K562 (cell line): ENCODE results near the gene ALDH7A1. TPM values are rescaled to one million over a fixed set of nuclear protein-coding genes. Genes with fewer than 3 reads are reported as not detected.

Source experiments
- ATAC-seq: fragments of 200-7000 bp; cut with Tn5 transposase; 3 replicates; pipeline ENCODE4 v1.9.1; 2020; ENCODE audit warnings: moderate library complexity
- BruUV-seq: library from RNA; stranded (reverse); fragments of 400-500 nt; replicated peaks from 2 replicates; lab custom pipeline; 2021; lab: Mats Ljungman, UMichigan
- CTCF ChIA-PET: fragments of 300-600 bp; formaldehyde crosslinking; extraction: SDS; loops from one replicate; lab custom pipeline; 2021; ENCODE audit warnings: low intra/inter-chr PET ratio; lab: Yijun Ruan, JAX
- POLR2A ChIA-PET: fragments of 300-600, 350-650 bp; sonication (Branson Sonifier 250); formaldehyde crosslinking; extraction: SDS; loops from one replicate; lab custom pipeline; 2021; ENCODE audit warnings: antibody characterized with exemption, inconsistent platforms; lab: Yijun Ruan, JAX
- DNase-seq, 4 experiments: peaks; one replicate each; pipeline versions ENCODE4 v3.0.0 to v3.0.0-alpha.2; 2011 to 2018; ENCODE audit warnings: low spot score in 3 of 4, mixed read lengths in 3 of 4; ENCODE audit errors: extremely low read depth in 1 of 4
- FAIRE-seq: peaks from 2 replicates; lab custom pipeline; 2011; peaks lifted over from hg19 to GRCh38; lab: Jason Lieb, UNC
- H2AFZ ChIP-seq: 2 replicates; pipeline ENCODE4 v1.6.0; 2011; ENCODE audit warnings: low read depth, low read length, control low read depth, inconsistent platforms
- H3K27ac ChIP-seq: fragments of 200-600 bp; 3 replicates; pipeline ENCODE4 v1.8.0; 2011; ENCODE audit warnings: low read depth, mild to moderate bottlenecking, control low read depth, inconsistent platforms, low read length, moderate library complexity, mixed read lengths; ENCODE audit errors: extremely low read depth
- H3K27me3 ChIP-seq, 2 experiments: fragments of 300-600 bp in 1 of 2; 2 replicates in 1 of 2; 3 replicates in 1 of 2; pipeline versions ENCODE4 v1.6.0 to v1.8.0; 2011; ENCODE audit warnings: inconsistent platforms in 2 of 2, low read length in 2 of 2, mild to moderate bottlenecking in 1 of 2, mixed read lengths in 1 of 2, moderate library complexity in 1 of 2; ENCODE audit not compliant: control insufficient read depth in 2 of 2, insufficient read depth in 2 of 2
- H3K36me3 ChIP-seq: fragments of 300-600 bp; 3 replicates; pipeline ENCODE4 v1.8.0; 2011; ENCODE audit warnings: mild to moderate bottlenecking, low read length, inconsistent platforms; ENCODE audit not compliant: control insufficient read depth, insufficient read depth
- H3K4me1 ChIP-seq, 2 experiments: fragments of 200-600 bp in 1 of 2; replicated peaks in 1 of 2; 2 replicates in 1 of 2; 3 replicates in 1 of 2; pipeline versions ENCODE4 v1.5.1 to v1.8.0; 2011; ENCODE audit warnings: inconsistent platforms in 2 of 2, low read length in 2 of 2, mild to moderate bottlenecking in 1 of 2, mixed read lengths in 1 of 2, moderate library complexity in 1 of 2; ENCODE audit not compliant: control insufficient read depth in 2 of 2, insufficient read depth in 2 of 2
- H3K4me2 ChIP-seq: 2 replicates; pipeline ENCODE4 v1.6.1; 2011; ENCODE audit warnings: low read length, control low read depth, inconsistent platforms, mixed read lengths; ENCODE audit not compliant: insufficient read depth
- H3K4me3 ChIP-seq: fragments of 200-600 bp; sonication (generic), shearing (Covaris generic); 2 replicates; pipeline ENCODE4 v1.5.1; 2016; ENCODE audit warnings: control low read depth, inconsistent platforms
- H3K79me2 ChIP-seq: fragments of 200-600 bp; 3 replicates; pipeline ENCODE4 v1.8.0; 2011; ENCODE audit warnings: low read length, inconsistent platforms; ENCODE audit not compliant: control insufficient read depth, insufficient read depth
- H3K9ac ChIP-seq, 2 experiments: 2 replicates each; pipeline versions ENCODE4 v1.6.0 to v1.6.1; 2011; ENCODE audit warnings: low read depth in 2 of 2, low read length in 2 of 2, control low read depth in 1 of 2, inconsistent platforms in 1 of 2, mild to moderate bottlenecking in 1 of 2, mixed read lengths in 1 of 2; ENCODE audit not compliant: insufficient read depth in 1 of 2
- H3K9me1 ChIP-seq: one replicate; pipeline ENCODE4 v1.6.0; 2011; ENCODE audit warnings: inconsistent platforms, mild to moderate bottlenecking, low read length, moderate library complexity; ENCODE audit not compliant: control insufficient read depth, insufficient read depth
- H3K9me3 ChIP-seq: replicated peaks from 2 replicates; pipeline ENCODE4 v1.5.1; 2011; ENCODE audit warnings: low read depth, low read length, inconsistent platforms; ENCODE audit not compliant: control insufficient read depth, insufficient read depth
- H4K20me1 ChIP-seq: replicated peaks from 2 replicates; pipeline ENCODE4 v1.6.1; 2011; ENCODE audit warnings: low read length, inconsistent platforms, mixed read lengths; ENCODE audit not compliant: control insufficient read depth, insufficient read depth
- BACH1 ChIP-seq: fragments of 200-800 bp; sonication (Bioruptor generic); IDR thresholded peaks from 2 replicates; pipeline ENCODE4 v1.6.1; 2016; ENCODE audit warnings: missing genetic modification characterization, missing compliant biosample characterization
- BRCA1 ChIP-seq, 2 experiments: fragments of 450-650 bp in 1 of 2; sonication (generic) in 1 of 2; formaldehyde crosslinking in 1 of 2; IDR thresholded peaks; 2 replicates each; pipeline versions ENCODE4 v1.5.0 to v1.6.1; 2017 to 2020; ENCODE audit warnings: mild to moderate bottlenecking in 1 of 2, missing genetic modification reagents in 1 of 2
- DDX20 ChIP-seq: fragments of 450-650 bp; IDR thresholded peaks from 2 replicates; pipeline ENCODE4 v1.6.1; 2016; ENCODE audit warnings: missing genetic modification characterization, low read depth, mild to moderate bottlenecking, missing compliant biosample characterization, moderate library complexity
- HEY1 ChIP-seq: fragments of 250-450 bp; sonication (Bioruptor Pico); IDR thresholded peaks from 2 replicates; pipeline ENCODE4 v1.5.0; 2020; ENCODE audit warnings: mild to moderate bottlenecking, moderate library complexity, borderline replicate concordance
- HSF4 ChIP-seq: fragments of 250-450 bp; sonication (Bioruptor Pico); IDR thresholded peaks from 2 replicates; pipeline ENCODE4 v2.1.2; 2022; ENCODE audit warnings: mild to moderate bottlenecking, moderate library complexity, borderline replicate concordance
- KLF16 ChIP-seq: IDR thresholded peaks from 2 replicates; pipeline ENCODE4 v1.6.1; 2016; ENCODE audit warnings: antibody characterized with exemption
- MYC ChIP-seq, 2 experiments: fragments of 250-450 bp in 1 of 2; sonication (Bioruptor Pico) in 1 of 2; IDR thresholded peaks; 2 replicates each; pipeline versions ENCODE4 v1.5.1 to v1.6.1; 2012 to 2021; ENCODE audit warnings: low read depth in 2 of 2, borderline replicate concordance in 1 of 2, improper control_type of control experiment in 1 of 2, low read length in 1 of 2, mild to moderate bottlenecking in 1 of 2, moderate library complexity in 1 of 2
- SAFB2 ChIP-seq: fragments of 200-400 bp; formaldehyde crosslinking; IDR thresholded peaks from 2 replicates; pipeline ENCODE4 v1.6.1; 2018; ENCODE audit warnings: borderline replicate concordance, low read length, low read depth, moderate library complexity; ENCODE audit not compliant: severe bottlenecking
- SRSF3 ChIP-seq: fragments of 200-400 bp; formaldehyde crosslinking; IDR thresholded peaks from 2 replicates; pipeline ENCODE4 v1.6.1; 2016; ENCODE audit warnings: mild to moderate bottlenecking, low read length, moderate library complexity; ENCODE audit not compliant: insufficient read depth
- TCF3 ChIP-seq: sonication (generic); formaldehyde crosslinking; IDR thresholded peaks from 2 replicates; pipeline ENCODE4 v1.4.0; 2020; ENCODE audit warnings: mild to moderate bottlenecking, missing genetic modification reagents
- ZBTB1 ChIP-seq: sonication (generic); formaldehyde crosslinking; IDR thresholded peaks from 2 replicates; pipeline ENCODE4 v1.8.1; 2023; ENCODE audit warnings: missing genetic modification reagents, low read depth, mild to moderate bottlenecking, borderline replicate concordance
- ZBTB43 ChIP-seq: sonication (generic); formaldehyde crosslinking; IDR thresholded peaks from 2 replicates; pipeline ENCODE4 v1.8.0; 2023; ENCODE audit warnings: mild to moderate bottlenecking, missing genetic modification reagents
- ZC3H11A ChIP-seq: IDR thresholded peaks from 2 replicates; pipeline ENCODE4 v1.6.1; 2012; ENCODE audit warnings: low read depth, low read length, improper control_type of control experiment
- ZNF354B ChIP-seq: fragments of 250-450 bp; sonication (Bioruptor Pico); IDR thresholded peaks from 2 replicates; pipeline ENCODE4 v1.4.0; 2020
- ZNF699 ChIP-seq: fragments of 250-450 bp; sonication (Bioruptor Pico); IDR thresholded peaks from 2 replicates; pipeline ENCODE4 v1.8.0; 2021; ENCODE audit warnings: mild to moderate bottlenecking, moderate library complexity; ENCODE audit not compliant: insufficient replicate concordance
- ZNF785 ChIP-seq: fragments of 250-450 bp; sonication (Bioruptor Pico); IDR thresholded peaks from 2 replicates; pipeline ENCODE4 v1.4.0; 2020; ENCODE audit warnings: mild to moderate bottlenecking
- WGBS: fragments of 100-300 bp; shearing (Covaris generic); methylation state at CpG from one replicate; pipeline ENCODE4 v1.1.6; 2016; ENCODE audit warnings: low coverage, mixed read lengths; ENCODE audit not compliant: insufficient coverage; ENCODE audit errors: missing lambda C conversion rate; 5-methylcytosine and 5-hydroxymethylcytosine counted together
- in situ Hi-C: fragments of 300-500 bp; cut with MboI; formaldehyde crosslinking; loops from 4 replicates; pipeline ENCODE4 v1.15.0; 2018; ENCODE audit warnings: inconsistent platforms, mixed read lengths
- intact Hi-C: fragments of 100-400 bp; cut with micrococcal nuclease; formaldehyde crosslinking; loops from 2 replicates; pipeline ENCODE4 v1.14.2; 2022
- polyA plus RNA-seq, 8 experiments: library from polyadenylated mRNA; depleted of rRNA in 4 of 8; stranded (reverse) in 5 of 8; unstranded in 3 of 8; fragments of >200 nt; fragmentation: Nextera tagmentation in 2 of 8; fragmentation: Illumina TruSeq in 1 of 8; extraction: Ambion mirVana in 2 of 8; extraction: Trizol in 1 of 8; gene quantifications; 2 replicates each; pipeline versions ENCODE4 v1.2.1 to v1.2.3, GENCODE V29; 2011 to 2014; ENCODE audit warnings: inconsistent platforms in 1 of 8, missing spikeins in 1 of 8
- total RNA-seq, 7 experiments: library from RNA; depleted of rRNA in 6 of 7; stranded (reverse); fragments of >200 nt in 6 of 7; fragmentation: Illumina TruSeq in 2 of 7; extraction: Trizol in 2 of 7; gene quantifications; 2 replicates each; pipeline versions ENCODE4 v1.2.1 to v1.2.3, GENCODE V29; 2011 to 2021; ENCODE audit warnings: low replicate concordance in 1 of 7
- TF ChIP-seq, protein P1 (sequence below): fragments of 450-650 bp; formaldehyde crosslinking; IDR thresholded peaks from 2 replicates; pipeline ENCODE4 v1.4.0; 2022; ENCODE audit warnings: missing genetic modification characterization
- TF ChIP-seq, protein P2 (sequence below): fragments of 450-650 bp; IDR thresholded peaks from 2 replicates; pipeline ENCODE4 v1.6.1; 2016; ENCODE audit warnings: borderline replicate concordance

The ALDH7A1 gene
- total and polyA plus RNA-seq, 9 of the 15 experiments (the other 6 are each of a cell fraction or from before 2014, with no cell fraction given) = 0.04 to 0.49 TPM; not detected in 7

GRCh38 chr5:126631920-126632319 is 36.9 kb upstream of the ALDH7A1 start:
- H3K9me3 ChIP-seq = no peaks in the 10 kb centered on the region
- no peak for FAIRE-seq
- 26% methylated on average over 3 of the region's 3 CpGs for WGBS
- H3K9me1 ChIP-seq = no peaks in the 10 kb centered on the region
- no peaks in the 10 kb centered on the region for H3K79me2 ChIP-seq
- in situ Hi-C loops (loop anchor here (25.0 kb wide), 1 partner anchor 680 kb away; no protein-coding TSS in a partner anchor), intact Hi-C loops (no loop called here)
- ATAC-seq = no peak
- DNase-seq = no peak
- no peaks in the 10 kb centered on the region; a peak in 1 of 5 replicates for H3K27me3 ChIP-seq
- no peak overlapping the region for H3K27ac ChIP-seq
- H3K36me3 ChIP-seq = 0 out of 3 replicates have a peak, but pooled peaks cover 2% of the 10 kb centered on the region
- no peak overlapping the region for H3K4me3 ChIP-seq
- no peaks in the 10 kb centered on the region for H3K4me1 ChIP-seq
- H3K9ac ChIP-seq = no peak overlapping the region
- no peaks in the 10 kb centered on the region for H4K20me1 ChIP-seq
- H3K4me2 ChIP-seq = no peak overlapping the region
- ChIA-PET CTCF (no interaction called here), POLR2A (no interaction called here)
- H2AFZ ChIP-seq = no peak overlapping the region
- BruUV-seq = no TSS peak
- no peak for TF ChIP-seq MYC (IDR thresholded peaks at IDR 0.05; ENCODE audit: low read depth, low read length)
- no peak for TF ChIP-seq MYC (CRISPR knock-in tag; IDR thresholded peaks at IDR 0.05; ENCODE audit: borderline replicate concordance, low read depth)
- no peak for TF ChIP-seq TCF3 (CRISPR knock-in tag)
- no peak for TF ChIP-seq KLF16
- TF ChIP-seq, protein P1, sequence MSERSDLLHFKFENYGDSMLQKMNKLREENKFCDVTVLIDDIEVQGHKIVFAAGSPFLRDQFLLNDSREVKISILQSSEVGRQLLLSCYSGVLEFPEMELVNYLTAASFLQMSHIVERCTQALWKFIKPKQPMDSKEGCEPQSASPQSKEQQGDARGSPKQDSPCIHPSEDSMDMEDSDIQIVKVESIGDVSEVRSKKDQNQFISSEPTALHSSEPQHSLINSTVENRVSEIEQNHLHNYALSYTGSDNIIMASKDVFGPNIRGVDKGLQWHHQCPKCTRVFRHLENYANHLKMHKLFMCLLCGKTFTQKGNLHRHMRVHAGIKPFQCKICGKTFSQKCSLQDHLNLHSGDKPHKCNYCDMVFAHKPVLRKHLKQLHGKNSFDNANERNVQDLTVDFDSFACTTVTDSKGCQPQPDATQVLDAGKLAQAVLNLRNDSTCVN (CRISPR knock-in tag) = no peak
- TF ChIP-seq SAFB2 = no peak
- no peak for TF ChIP-seq SRSF3
- no peak for TF ChIP-seq ZBTB1
- TF ChIP-seq ZNF354B = no peak
- TF ChIP-seq HEY1 = no peak
- TF ChIP-seq HSF4 (CRISPR knock-in tag) = no peak
- TF ChIP-seq DDX20 = no peak
- TF ChIP-seq BACH1 (tag) = no peak
- TF ChIP-seq, protein P2, sequence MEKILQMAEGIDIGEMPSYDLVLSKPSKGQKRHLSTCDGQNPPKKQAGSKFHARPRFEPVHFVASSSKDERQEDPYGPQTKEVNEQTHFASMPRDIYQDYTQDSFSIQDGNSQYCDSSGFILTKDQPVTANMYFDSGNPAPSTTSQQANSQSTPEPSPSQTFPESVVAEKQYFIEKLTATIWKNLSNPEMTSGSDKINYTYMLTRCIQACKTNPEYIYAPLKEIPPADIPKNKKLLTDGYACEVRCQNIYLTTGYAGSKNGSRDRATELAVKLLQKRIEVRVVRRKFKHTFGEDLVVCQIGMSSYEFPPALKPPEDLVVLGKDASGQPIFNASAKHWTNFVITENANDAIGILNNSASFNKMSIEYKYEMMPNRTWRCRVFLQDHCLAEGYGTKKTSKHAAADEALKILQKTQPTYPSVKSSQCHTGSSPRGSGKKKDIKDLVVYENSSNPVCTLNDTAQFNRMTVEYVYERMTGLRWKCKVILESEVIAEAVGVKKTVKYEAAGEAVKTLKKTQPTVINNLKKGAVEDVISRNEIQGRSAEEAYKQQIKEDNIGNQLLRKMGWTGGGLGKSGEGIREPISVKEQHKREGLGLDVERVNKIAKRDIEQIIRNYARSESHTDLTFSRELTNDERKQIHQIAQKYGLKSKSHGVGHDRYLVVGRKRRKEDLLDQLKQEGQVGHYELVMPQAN = no peak
- no peak for TF ChIP-seq ZC3H11A
- TF ChIP-seq ZNF785 (CRISPR knock-in tag) = no peak
- TF ChIP-seq ZNF699 (CRISPR knock-in tag) = no peak
- no peak for TF ChIP-seq ZBTB43 (CRISPR knock-in tag)
- no peak for TF ChIP-seq BRCA1 (IDR thresholded peaks at IDR 0.05)
- no peak for TF ChIP-seq BRCA1 (CRISPR knock-in tag; IDR thresholded peaks at IDR 0.05)
